GM23338 (cell line): Measurements from ENCODE around the gene DISP3. TPM values are rescaled to one million over a fixed set of nuclear protein-coding genes. Genes with fewer than 3 reads are reported as not detected.
A peak's percentile ranks its signal among the peaks of the same experiment; 100 is the strongest.

ENCODE experiments used
- ATAC-seq: fragments of 200-7000 bp; cut with Tn5 transposase; 3 replicates; pipeline ENCODE4 v1.9.1; 2020
- DNase-seq: peaks from one replicate; pipeline ENCODE4 v3.0.0-alpha.2; 2015; ENCODE audit warnings: low spot score
- H2AFZ ChIP-seq: fragments of 200-600 bp; sonication (generic); 2 replicates; pipeline ENCODE4 v1.8.0; 2016; ENCODE audit warnings: antibody characterized with exemption, mild to moderate bottlenecking, moderate library complexity
- H3F3A ChIP-seq: fragments of 200-600 bp; sonication (generic); replicated peaks from 2 replicates; pipeline ENCODE4 v1.8.0; 2017; ENCODE audit warnings: antibody characterized with exemption, mixed run types, low read depth
- H3K27ac ChIP-seq: fragments of 200-600 bp; sonication (generic); 2 replicates; pipeline ENCODE4 v1.6.1; 2016; ENCODE audit warnings: low read depth
- H3K27me3 ChIP-seq: fragments of 200-600 bp; sonication (generic); 2 replicates; pipeline ENCODE4 v1.8.0; 2016; ENCODE audit warnings: mild to moderate bottlenecking, mixed run types, moderate library complexity; ENCODE audit not compliant: insufficient read depth
- H3K36me3 ChIP-seq: fragments of 200-600 bp; sonication (generic); 2 replicates; pipeline ENCODE4 v1.8.0; 2016; ENCODE audit warnings: mild to moderate bottlenecking; ENCODE audit not compliant: insufficient read depth
- H3K4me1 ChIP-seq: fragments of 200-600 bp; sonication (generic); 2 replicates; pipeline ENCODE4 v1.8.0; 2016; ENCODE audit warnings: mild to moderate bottlenecking, moderate library complexity; ENCODE audit not compliant: insufficient read depth
- H3K4me2 ChIP-seq: fragments of 200-600 bp; sonication (generic); 2 replicates; pipeline ENCODE4 v1.7.1; 2017; ENCODE audit warnings: mixed run types
- H3K4me3 ChIP-seq: fragments of 200-600 bp; sonication (generic); 2 replicates; pipeline ENCODE4 v1.6.1; 2016; ENCODE audit warnings: mixed run types
- H3K79me2 ChIP-seq: fragments of 200-600 bp; sonication (generic); replicated peaks from 2 replicates; pipeline ENCODE4 v1.8.0; 2017; ENCODE audit warnings: mild to moderate bottlenecking; ENCODE audit not compliant: insufficient read depth
- H3K9me2 ChIP-seq: fragments of 200-600 bp; sonication (generic); 2 replicates; pipeline ENCODE4 v1.8.0; 2017; ENCODE audit not compliant: insufficient read depth
- H4K20me1 ChIP-seq: fragments of 200-600 bp; sonication (generic); replicated peaks from 2 replicates; pipeline ENCODE4 v1.8.0; 2017; ENCODE audit warnings: mild to moderate bottlenecking; ENCODE audit not compliant: insufficient read depth
- H3K27ac Mint-ChIP-seq: 2 replicates; pipeline ENCODE4 v1.8.0; 2020; ENCODE audit warnings: inconsistent platforms, mild to moderate bottlenecking, moderate library complexity, mixed read lengths
- H3K27me3 Mint-ChIP-seq: 3 replicates; pipeline ENCODE4 v1.8.0; 2022; ENCODE audit warnings: low read depth, mild to moderate bottlenecking, moderate library complexity, mixed read lengths, inconsistent platforms; ENCODE audit not compliant: insufficient read depth, poor library complexity
- H3K36me3 Mint-ChIP-seq: 3 replicates; pipeline ENCODE4 v1.8.0; 2021; ENCODE audit warnings: low read depth, mild to moderate bottlenecking, inconsistent platforms, moderate library complexity, mixed read lengths
- H3K4me1 Mint-ChIP-seq: 3 replicates; pipeline ENCODE4 v1.8.0; 2020; ENCODE audit warnings: mild to moderate bottlenecking, inconsistent platforms, mixed read lengths
- H3K4me3 Mint-ChIP-seq: 3 replicates; pipeline ENCODE4 v1.8.0; 2021; ENCODE audit warnings: moderate library complexity, mild to moderate bottlenecking, inconsistent platforms, mixed read lengths
- H3K9me3 Mint-ChIP-seq: 3 replicates; pipeline ENCODE4 v1.8.0; 2020; ENCODE audit warnings: moderate library complexity, mild to moderate bottlenecking, inconsistent platforms, mixed read lengths
- CREB1 ChIP-seq: fragments of 250-450 bp; sonication (Bioruptor Pico); IDR thresholded peaks from 2 replicates; pipeline ENCODE4 v1.5.0; 2020; ENCODE audit warnings: low read depth, mild to moderate bottlenecking, moderate library complexity
- ETS1 ChIP-seq: IDR thresholded peaks from 2 replicates; pipeline ENCODE4 v1.6.1; 2016; ENCODE audit warnings: antibody characterized with exemption
- EZH2 ChIP-seq: fragments of 200-600 bp; sonication (generic); IDR thresholded peaks from one replicate; pipeline ENCODE4 v1.8.0; 2017; ENCODE audit warnings: antibody characterized with exemption, mild to moderate bottlenecking, low read depth; ENCODE audit not compliant: unreplicated experiment
- JUNB ChIP-seq: IDR thresholded peaks from one replicate; pipeline ENCODE4 v1.6.1; 2016; ENCODE audit warnings: antibody characterized with exemption; ENCODE audit not compliant: unreplicated experiment
- NANOG ChIP-seq: IDR thresholded peaks from 2 replicates; pipeline ENCODE4 v1.6.1; 2016; ENCODE audit warnings: antibody characterized with exemption, borderline replicate concordance
- POLR2AphosphoS5 ChIP-seq: IDR thresholded peaks from 2 replicates; pipeline ENCODE4 v1.6.1; 2016; ENCODE audit warnings: antibody characterized with exemption, low read depth
- STAT1 ChIP-seq: IDR thresholded peaks from one replicate; pipeline ENCODE4 v1.6.1; 2016; ENCODE audit warnings: antibody characterized with exemption; ENCODE audit not compliant: unreplicated experiment
- ZNF114 ChIP-seq: fragments of 250-450 bp; sonication (Bioruptor Pico); IDR thresholded peaks from 2 replicates; pipeline ENCODE4 v1.5.0; 2020; ENCODE audit warnings: mild to moderate bottlenecking, moderate library complexity
- ZNF331 ChIP-seq: fragments of 250-450 bp; sonication (Bioruptor Pico); IDR thresholded peaks from 2 replicates; pipeline ENCODE4 v1.5.0; 2020; ENCODE audit warnings: low read depth, mild to moderate bottlenecking, moderate library complexity
- polyA plus RNA-seq: library from polyadenylated mRNA; unstranded; fragments of >200 nt; fragmentation: Nextera tagmentation; extraction: Ambion mirVana; gene quantifications from 2 replicates; pipeline ENCODE4 v1.2.1, GENCODE V29; 2016
- total RNA-seq: library from RNA; depleted of rRNA; stranded (reverse); fragments of >200 nt; shearing (Covaris generic); gene quantifications from 2 replicates; pipeline ENCODE4 v1.2.3, GENCODE V29; 2014
- TF ChIP-seq, protein P1 (sequence below), 2 experiments: fragments of 200-600 bp in 1 of 2; sonication (generic) in 1 of 2; conservative IDR thresholded peaks; 2 replicates each; pipeline versions ENCODE4 v1.5.1 to v1.6.1; 2016 to 2017; ENCODE audit warnings: antibody characterized with exemption in 2 of 2, low read depth in 2 of 2, mild to moderate bottlenecking in 2 of 2, moderate library complexity in 1 of 2
- TF ChIP-seq, protein P2 (sequence below): IDR thresholded peaks from one replicate; pipeline ENCODE4 v1.6.1; 2018; ENCODE audit warnings: antibody characterized with exemption; ENCODE audit not compliant: unreplicated experiment
- TF ChIP-seq, protein P3 (sequence below): fragments of 250-450 bp; sonication (Bioruptor Pico); IDR thresholded peaks from 2 replicates; pipeline ENCODE4 v1.5.0; 2020; ENCODE audit warnings: mild to moderate bottlenecking, moderate library complexity

DISP3 gene
- total and polyA plus RNA-seq, 2 experiments from 2014 or later = 3.2 to 11.1 TPM

GRCh38 chr1:11550664-11551283 lies 71.8 kb downstream of the DISP3 start (continued):
- TF ChIP-seq CREB1 (peak; percentile 31; the same call in 1 of the 2 replicates), ZNF114 (CRISPR knock-in tag) (peak; percentile 94)

GRCh38 chr1:11558276-11558675 lies 79.3 kb downstream of the DISP3 start:
- Mint-ChIP-seq H3K4me1 (peaks cover 36% of the 10 kb centered on the region), H3K36me3 (no peaks in the 10 kb centered on the region; the same call in 2 of the 3 replicates), H3K4me3 (no peak overlapping the region), H3K27me3 (peaks cover 5% of the 10 kb centered on the region), H3K9me3 (no peaks in the 10 kb centered on the region), H3K27ac (no peak overlapping the region)
- 0 out of 2 replicates have a peak overlapping the region, but pooled peaks have one; percentile 51 for H3K4me2 ChIP-seq
- H3K9me2 ChIP-seq = no peaks in the 10 kb centered on the region
- no peak overlapping the region for H3K4me3 ChIP-seq
- H3K27me3 ChIP-seq = no peaks in the 10 kb centered on the region
- no peaks in the 10 kb centered on the region; the same call in 1 of the 2 replicates for H4K20me1 ChIP-seq
- H2AFZ ChIP-seq = peak overlapping the region; percentile 87
- DNase-seq (peak; percentile 59), ATAC-seq (peak; percentile 88)
- H3K36me3 ChIP-seq = no peaks in the 10 kb centered on the region
- H3K79me2 ChIP-seq = no peaks in the 10 kb centered on the region
- H3K27ac ChIP-seq = no peak overlapping the region
- H3K4me1 ChIP-seq = peaks cover 11% of the 10 kb centered on the region; the same call in 1 of the 2 replicates
- H3F3A ChIP-seq = no peaks in the 10 kb centered on the region
- TF ChIP-seq ZNF114 (CRISPR knock-in tag) (no peak), ZNF331 (CRISPR knock-in tag) (no peak), NANOG (no peak), CREB1 (no peak), EZH2 (no peak), POLR2AphosphoS5 (no peak), JUNB (no peak), STAT1 (no peak), ETS1 (no peak)
- TF ChIP-seq, protein P1, sequence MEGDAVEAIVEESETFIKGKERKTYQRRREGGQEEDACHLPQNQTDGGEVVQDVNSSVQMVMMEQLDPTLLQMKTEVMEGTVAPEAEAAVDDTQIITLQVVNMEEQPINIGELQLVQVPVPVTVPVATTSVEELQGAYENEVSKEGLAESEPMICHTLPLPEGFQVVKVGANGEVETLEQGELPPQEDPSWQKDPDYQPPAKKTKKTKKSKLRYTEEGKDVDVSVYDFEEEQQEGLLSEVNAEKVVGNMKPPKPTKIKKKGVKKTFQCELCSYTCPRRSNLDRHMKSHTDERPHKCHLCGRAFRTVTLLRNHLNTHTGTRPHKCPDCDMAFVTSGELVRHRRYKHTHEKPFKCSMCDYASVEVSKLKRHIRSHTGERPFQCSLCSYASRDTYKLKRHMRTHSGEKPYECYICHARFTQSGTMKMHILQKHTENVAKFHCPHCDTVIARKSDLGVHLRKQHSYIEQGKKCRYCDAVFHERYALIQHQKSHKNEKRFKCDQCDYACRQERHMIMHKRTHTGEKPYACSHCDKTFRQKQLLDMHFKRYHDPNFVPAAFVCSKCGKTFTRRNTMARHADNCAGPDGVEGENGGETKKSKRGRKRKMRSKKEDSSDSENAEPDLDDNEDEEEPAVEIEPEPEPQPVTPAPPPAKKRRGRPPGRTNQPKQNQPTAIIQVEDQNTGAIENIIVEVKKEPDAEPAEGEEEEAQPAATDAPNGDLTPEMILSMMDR (conservative IDR thresholded peaks at IDR 0.05; ENCODE audit: low read depth in 2 of 2) = no peak
- TF ChIP-seq, protein P2, sequence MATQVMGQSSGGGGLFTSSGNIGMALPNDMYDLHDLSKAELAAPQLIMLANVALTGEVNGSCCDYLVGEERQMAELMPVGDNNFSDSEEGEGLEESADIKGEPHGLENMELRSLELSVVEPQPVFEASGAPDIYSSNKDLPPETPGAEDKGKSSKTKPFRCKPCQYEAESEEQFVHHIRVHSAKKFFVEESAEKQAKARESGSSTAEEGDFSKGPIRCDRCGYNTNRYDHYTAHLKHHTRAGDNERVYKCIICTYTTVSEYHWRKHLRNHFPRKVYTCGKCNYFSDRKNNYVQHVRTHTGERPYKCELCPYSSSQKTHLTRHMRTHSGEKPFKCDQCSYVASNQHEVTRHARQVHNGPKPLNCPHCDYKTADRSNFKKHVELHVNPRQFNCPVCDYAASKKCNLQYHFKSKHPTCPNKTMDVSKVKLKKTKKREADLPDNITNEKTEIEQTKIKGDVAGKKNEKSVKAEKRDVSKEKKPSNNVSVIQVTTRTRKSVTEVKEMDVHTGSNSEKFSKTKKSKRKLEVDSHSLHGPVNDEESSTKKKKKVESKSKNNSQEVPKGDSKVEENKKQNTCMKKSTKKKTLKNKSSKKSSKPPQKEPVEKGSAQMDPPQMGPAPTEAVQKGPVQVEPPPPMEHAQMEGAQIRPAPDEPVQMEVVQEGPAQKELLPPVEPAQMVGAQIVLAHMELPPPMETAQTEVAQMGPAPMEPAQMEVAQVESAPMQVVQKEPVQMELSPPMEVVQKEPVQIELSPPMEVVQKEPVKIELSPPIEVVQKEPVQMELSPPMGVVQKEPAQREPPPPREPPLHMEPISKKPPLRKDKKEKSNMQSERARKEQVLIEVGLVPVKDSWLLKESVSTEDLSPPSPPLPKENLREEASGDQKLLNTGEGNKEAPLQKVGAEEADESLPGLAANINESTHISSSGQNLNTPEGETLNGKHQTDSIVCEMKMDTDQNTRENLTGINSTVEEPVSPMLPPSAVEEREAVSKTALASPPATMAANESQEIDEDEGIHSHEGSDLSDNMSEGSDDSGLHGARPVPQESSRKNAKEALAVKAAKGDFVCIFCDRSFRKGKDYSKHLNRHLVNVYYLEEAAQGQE = no peak
- TF ChIP-seq, protein P3, sequence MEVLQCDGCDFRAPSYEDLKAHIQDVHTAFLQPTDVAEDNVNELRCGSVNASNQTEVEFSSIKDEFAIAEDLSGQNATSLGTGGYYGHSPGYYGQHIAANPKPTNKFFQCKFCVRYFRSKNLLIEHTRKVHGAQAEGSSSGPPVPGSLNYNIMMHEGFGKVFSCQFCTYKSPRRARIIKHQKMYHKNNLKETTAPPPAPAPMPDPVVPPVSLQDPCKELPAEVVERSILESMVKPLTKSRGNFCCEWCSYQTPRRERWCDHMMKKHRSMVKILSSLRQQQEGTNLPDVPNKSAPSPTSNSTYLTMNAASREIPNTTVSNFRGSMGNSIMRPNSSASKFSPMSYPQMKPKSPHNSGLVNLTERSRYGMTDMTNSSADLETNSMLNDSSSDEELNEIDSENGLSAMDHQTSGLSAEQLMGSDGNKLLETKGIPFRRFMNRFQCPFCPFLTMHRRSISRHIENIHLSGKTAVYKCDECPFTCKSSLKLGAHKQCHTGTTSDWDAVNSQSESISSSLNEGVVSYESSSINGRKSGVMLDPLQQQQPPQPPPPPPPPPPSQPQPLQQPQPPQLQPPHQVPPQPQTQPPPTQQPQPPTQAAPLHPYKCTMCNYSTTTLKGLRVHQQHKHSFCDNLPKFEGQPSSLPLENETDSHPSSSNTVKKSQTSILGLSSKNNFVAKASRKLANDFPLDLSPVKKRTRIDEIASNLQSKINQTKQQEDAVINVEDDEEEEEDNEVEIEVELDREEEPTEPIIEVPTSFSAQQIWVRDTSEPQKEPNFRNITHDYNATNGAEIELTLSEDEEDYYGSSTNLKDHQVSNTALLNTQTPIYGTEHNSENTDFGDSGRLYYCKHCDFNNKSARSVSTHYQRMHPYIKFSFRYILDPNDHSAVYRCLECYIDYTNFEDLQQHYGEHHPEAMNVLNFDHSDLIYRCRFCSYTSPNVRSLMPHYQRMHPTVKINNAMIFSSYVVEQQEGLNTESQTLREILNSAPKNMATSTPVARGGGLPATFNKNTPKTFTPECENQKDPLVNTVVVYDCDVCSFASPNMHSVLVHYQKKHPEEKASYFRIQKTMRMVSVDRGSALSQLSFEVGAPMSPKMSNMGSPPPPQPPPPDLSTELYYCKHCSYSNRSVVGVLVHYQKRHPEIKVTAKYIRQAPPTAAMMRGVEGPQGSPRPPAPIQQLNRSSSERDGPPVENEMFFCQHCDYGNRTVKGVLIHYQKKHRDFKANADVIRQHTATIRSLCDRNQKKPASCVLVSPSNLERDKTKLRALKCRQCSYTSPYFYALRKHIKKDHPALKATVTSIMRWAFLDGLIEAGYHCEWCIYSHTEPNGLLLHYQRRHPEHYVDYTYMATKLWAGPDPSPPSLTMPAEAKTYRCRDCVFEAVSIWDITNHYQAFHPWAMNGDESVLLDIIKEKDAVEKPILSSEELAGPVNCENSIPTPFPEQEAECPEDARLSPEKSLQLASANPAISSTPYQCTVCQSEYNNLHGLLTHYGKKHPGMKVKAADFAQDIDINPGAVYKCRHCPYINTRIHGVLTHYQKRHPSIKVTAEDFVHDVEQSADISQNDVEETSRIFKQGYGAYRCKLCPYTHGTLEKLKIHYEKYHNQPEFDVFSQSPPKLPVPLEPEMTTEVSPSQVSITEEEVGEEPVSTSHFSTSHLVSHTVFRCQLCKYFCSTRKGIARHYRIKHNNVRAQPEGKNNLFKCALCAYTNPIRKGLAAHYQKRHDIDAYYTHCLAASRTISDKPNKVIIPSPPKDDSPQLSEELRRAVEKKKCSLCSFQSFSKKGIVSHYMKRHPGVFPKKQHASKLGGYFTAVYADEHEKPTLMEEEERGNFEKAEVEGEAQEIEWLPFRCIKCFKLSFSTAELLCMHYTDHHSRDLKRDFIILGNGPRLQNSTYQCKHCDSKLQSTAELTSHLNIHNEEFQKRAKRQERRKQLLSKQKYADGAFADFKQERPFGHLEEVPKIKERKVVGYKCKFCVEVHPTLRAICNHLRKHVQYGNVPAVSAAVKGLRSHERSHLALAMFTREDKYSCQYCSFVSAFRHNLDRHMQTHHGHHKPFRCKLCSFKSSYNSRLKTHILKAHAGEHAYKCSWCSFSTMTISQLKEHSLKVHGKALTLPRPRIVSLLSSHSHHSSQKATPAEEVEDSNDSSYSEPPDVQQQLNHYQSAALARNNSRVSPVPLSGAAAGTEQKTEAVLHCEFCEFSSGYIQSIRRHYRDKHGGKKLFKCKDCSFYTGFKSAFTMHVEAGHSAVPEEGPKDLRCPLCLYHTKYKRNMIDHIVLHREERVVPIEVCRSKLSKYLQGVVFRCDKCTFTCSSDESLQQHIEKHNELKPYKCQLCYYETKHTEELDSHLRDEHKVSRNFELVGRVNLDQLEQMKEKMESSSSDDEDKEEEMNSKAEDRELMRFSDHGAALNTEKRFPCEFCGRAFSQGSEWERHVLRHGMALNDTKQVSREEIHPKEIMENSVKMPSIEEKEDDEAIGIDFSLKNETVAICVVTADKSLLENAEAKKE (CRISPR knock-in tag) = no peak
